Activated CD8-positive, alpha-beta memory T cell treated with anti-CD3 and anti-CD28 coated beads, Interleukin-2, amount 50 U/mL, for 24 hours (primary cell): ENCODE results near the gene WDR5B.

Experiments
- DNase-seq: peaks from one replicate; pipeline ENCODE4 v3.0.0-alpha.2; 2020; ENCODE audit errors: extremely low read depth

WDR5B gene

DNA sequence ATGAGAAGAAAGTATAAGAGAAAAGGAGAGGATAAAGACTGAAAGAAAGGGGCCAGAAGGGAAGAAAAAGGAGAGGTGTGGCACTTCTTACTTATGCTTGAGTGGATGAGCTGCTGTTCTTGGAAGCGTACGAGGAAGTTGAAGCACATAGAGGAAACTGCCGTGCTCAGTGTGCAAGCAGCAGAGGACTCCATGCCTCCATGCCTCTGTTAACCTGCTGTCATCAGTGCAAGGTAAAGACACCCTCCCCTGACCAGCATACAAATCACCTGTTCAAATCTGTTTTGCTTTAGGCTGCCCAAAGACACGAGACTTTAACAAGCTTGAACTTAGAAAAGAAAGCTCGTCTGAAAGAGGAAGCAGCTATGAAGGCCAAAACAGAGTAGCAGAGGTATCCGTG, 6.4 kb downstream of the WDR5B start:
- no peak for DNase-seq

DNA sequence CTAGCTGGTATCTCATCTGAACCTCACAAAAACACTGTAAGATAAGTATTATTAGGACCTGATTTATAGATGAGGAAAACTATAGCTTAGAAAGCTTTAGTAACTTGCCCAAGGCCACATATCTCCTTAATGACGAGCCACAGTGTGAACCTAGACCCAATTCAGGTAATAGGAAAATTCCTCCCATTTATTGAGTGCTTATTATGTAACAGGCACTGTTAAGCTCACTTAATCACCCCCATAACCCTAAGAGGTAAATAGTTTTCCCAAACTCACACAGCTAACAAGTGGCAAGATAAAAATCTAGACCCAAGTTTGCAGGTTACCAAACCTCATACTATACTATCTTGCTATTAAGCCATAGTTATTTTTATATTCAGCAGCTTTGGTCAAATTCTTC, 7.9 kb downstream of the WDR5B start:
- DNase-seq, result no peak

DNA sequence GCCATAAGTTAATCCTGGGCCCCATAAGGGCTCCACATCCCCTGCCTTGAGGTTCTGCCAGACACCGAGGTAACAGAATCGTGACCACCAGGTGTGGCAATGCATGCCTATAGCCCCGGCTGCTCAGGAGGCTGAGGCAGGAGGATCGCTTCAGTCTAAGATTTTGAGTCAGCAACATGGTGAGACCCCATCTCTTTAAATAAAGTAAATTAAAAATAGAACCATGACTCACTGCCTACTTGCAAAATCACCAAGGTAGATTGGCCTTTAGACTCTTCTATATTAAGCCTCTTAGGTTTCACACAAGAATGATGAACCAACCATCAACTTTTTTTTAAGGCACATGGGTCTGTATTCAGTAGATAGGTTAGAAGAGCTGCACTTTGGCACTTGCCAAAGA, 9.7 kb downstream of the WDR5B start:
- no peak for DNase-seq

DNA sequence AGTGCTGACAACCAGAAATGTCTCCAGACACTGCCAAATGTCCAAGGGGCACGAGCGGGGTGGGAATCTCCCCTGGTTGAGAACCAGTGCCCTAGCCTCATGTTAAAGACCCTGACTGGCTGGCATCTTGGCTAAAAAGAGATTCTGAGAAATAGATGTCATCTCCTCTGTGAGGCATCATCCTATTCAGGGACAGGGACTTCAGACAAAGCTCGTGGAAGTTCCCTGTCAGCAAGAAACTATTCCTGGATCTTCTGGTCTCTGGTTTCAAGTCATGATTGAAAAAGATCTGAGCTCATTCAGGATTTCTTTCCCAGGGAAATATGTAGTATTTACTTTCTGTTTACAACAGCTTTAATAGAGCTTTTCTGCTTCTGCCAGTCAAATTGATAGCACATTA, 10.8 kb downstream of the WDR5B start:
- DNase-seq, result no peak

DNA sequence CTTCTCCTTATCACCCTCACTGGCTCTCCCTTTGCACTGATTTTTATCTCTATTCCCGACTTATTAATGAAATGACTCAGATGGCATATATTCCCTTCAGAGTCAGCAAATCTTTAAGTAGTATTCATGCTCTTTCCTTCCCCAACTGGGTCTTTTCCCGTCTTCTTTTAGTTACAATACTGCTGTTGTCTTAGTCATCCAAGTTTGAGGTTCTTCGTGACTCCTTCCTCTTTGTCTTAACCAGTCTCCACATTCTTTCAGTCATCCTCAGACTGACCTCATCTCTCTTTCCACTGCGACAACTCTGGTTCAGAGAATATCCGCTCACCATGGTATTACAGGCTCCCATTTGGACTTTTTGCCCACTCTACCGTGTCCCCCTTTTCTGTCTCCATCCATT, 12.4 kb downstream of the WDR5B start:
- no peak for DNase-seq

DNA sequence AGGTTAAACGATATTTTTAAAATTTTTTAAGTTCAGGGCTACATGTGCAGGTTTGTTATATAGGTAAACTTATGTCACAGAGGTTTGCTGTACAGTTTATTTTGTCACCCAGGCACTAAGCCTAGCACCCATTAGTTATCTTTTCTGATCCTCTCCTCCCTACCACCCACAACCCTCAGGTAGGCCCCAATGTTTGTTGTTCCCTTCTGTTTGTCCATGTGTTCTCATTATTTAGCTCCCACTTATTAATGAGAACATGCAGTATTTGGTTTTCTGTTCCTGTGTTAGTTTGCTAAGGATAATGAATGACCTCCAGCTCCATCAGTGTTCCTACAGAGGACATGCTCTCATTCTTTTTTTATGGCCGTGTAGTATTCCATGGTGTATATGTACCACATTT, 16.9 kb downstream of the WDR5B start:
- no peak for DNase-seq

DNA sequence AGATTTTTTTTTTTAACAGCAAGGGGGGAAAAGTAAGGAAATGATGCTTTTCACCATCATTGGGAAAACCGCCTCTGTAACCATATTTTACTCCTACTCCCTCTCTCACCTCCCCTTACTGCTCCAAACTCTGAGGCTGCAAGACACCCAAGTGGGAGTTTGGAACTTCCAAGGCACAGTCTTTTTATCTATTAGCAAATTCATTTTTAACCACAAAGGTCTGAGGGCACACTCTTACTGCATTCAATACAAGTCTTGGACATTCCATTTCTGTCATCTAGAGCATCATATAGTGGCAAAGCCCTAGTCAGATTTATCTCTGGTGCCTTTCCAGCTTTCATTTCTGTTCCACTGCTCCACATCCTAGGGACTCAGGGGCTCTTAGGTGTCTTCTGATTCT, 18.7 kb downstream of the WDR5B start:
- no peak for DNase-seq

DNA sequence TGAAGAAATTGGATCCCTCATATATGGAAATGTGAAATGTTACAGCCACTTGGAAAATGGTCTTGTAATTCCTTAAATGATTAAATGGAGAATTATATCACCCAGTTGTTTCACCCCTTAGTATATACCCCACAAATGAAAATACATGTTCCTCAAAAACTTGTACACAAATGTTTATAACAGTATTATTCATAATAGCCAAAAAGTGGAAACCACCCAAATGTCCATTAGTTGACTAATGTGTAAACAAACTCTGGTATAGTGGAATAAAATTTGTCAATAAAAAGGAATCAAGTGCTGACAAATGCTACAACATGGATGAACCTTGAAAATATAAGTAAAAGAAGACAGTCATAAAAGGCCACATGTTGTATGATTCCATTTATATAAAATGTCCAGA, 19.4 kb downstream of the WDR5B start:
- no peak for DNase-seq

DNA sequence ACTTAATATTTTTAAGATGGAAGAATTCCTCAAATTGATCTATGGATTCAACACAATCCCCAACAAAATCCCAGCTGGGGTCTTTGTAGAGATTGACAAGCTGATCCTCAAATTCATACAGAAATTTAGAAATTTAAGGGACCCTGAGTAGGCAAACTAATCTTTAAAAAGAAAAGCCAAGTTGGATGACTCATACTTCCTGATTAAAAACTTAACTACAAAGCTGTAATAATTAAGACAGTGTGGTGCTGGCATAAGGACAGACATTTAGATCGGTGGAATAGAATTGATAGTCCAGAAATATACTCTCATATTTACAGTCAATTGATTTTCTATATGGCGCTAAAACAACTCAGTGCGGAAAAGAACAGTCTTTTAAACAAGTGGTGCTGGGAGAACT, 20.3 kb downstream of the WDR5B start:
- no peak for DNase-seq

DNA sequence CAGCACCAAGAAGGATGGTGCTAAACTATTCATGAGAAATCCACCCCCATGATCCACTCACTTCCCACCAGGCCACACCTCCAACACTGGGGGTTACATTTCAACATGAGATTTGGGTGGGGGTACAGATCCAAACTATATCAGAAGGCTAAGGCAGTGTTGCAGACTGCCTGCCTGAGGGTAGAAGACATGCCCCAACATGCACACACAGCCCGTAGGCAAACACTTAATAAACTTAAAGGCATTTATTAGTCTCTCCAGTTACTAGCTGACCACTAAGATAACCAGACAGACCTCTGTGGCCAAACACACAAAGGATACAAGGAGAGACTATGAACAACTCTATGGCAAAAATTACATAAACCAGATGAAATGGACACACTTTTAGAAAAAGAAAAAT, 21.7 kb downstream of the WDR5B start:
- DNase-seq, result no peak

DNA sequence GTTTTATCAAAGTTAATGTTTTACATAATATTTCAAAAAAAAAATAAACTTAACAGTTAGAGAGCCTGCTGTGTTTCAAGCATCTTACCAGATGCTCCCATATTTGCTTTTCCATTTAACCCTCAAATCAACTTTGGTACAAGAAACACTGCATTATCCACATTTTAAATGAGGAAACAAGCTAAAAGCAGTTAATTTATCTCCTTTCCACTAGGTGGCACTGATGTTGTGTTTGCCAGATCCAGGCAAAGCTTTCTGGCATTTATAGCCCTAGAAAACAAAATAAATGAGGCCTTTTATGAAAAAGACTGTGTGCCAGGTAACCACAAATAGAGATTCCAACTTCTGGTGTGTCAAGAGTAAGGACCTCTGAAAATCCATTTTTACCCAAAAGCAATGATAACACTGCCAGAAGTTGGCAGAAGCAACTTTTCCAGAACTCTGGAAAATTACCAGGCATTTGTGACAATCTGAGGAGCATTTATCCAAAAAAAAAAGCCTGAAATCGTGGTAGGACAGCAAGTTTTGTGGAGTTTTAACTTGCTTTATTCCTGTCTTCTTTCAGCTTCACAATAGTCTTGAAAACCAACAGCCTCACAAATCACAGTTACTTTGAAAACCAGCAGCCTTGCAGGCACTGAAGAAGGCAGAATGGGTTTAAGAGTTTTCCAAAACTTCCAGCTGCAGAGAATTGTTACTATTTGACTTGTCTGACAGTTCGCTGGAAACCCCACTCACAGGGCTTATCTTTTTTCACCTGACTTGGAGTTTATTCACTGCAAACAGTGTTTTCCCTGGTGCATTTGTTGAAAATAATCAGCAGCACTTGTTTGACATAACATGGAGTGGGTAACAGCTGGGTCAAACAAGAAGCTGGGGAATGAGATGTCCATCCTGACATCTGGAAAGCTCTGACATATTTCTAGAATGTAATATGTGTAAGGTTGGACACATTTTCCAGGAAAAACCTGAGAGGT, 22.7 kb downstream of the WDR5B start:
- DNase-seq, result no peak

DNA sequence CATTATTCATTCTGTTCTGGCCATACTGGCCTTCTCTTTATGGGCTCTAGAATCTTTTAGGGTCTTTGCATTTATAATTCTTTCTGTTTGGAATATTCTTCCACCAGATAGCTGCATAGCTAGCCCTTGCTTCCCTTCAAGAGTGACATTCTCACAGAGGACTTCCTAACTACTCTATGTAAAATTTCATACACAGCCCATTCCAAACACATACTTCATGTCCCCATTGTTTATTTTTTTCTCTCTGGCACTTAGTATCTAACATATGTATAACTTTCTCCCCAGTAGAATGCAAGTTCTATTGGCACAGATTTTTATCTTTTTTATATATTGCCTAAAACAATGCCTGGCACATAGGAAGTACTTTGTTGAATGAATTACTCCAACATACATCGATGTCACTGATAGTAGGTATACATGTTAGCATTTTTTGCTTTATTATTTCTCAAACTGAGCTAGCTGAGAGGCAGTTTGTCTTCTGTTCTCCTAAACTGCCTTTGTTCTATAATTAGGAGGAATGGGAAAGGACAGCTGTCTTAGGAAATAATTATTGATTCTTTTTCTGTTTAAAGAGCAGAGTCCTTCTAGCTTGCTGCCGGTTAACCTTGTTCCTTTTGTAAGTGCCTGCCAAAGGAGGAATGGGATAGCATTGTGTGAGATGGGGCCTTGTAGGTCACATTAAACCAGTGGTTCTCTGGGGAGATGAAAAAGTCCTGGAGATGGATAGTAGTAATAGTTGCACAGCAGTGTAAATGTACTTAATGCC, 24.0 kb downstream of the WDR5B start:
- DNase-seq, result no peak

DNA sequence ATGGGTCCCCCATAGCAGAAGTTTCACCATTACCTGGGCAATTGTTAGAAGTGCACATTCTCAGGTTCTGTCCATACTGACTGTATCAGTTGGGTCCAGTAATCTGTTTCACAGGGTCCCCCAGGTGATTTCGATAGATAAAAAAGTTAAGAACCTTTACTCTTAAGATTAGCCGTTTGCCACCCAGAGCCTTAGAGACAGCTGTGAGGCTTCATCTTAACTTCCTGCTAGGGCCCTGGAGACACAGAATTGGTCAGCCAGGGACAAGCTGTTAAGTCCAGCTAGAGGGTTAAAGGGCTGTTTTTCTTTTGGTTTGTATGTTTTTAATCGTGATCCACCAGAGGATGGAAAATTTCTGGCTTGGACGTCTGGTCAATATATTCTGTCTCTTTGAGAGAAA, 25.2 kb downstream of the WDR5B start:
- no peak for DNase-seq

DNA sequence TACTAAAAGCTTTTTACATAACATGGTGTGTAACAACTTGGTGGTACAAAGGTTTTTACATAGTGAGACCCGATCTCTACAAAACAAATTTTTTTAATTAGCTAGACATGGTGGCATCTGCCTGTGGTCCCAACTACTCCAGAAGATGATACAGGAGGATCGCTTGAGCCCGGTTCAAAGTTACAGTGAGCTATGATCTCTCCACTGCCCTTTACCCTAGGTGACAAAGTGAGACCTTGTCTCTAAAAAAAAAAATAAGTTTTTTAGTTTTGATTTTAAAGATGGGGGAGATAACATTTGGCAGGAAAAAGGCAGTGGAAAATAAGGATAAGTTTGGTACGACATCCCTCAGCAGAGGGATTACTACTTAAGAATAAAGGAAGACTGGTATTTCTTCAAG, 26.0 kb downstream of the WDR5B start:
- DNase-seq, result no peak

DNA sequence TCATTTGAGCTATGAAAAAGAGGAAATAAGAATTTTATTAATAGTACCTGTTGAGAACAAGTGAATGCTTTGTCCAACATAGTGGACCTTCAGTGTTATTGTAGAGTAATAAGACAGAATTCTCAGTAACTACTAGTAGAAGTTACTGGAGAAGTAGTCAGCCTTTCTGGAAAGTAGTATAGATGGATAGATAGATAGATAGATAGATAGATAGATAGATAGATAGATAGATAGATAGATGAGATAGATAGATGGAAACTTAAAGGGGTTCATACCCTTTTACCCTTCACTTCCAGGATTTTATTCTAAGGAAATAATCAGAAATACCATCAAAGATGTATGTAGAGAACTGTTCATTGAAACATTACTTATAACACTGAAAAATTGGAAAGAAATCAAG, 26.7 kb downstream of the WDR5B start:
- DNase-seq, result no peak

DNA sequence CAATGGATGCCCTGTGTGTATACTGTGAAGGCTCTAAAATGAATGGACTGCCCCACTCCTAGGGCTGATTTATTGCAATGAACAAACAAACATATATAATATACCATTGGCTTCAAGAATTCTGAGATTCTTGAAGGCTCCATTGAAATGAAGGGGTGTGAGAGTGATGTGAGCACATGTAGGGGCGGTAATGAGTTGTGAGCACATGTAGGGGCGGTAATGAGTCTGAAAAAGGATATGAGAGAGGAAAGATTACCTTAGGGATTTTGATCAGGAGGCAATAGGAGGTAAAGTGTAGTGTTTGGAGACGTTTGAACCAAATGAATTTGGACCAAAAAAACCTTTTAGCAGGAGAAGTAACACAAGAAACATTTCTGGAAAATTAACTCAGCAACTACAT, 28.2 kb downstream of the WDR5B start:
- DNase-seq, result no peak

DNA sequence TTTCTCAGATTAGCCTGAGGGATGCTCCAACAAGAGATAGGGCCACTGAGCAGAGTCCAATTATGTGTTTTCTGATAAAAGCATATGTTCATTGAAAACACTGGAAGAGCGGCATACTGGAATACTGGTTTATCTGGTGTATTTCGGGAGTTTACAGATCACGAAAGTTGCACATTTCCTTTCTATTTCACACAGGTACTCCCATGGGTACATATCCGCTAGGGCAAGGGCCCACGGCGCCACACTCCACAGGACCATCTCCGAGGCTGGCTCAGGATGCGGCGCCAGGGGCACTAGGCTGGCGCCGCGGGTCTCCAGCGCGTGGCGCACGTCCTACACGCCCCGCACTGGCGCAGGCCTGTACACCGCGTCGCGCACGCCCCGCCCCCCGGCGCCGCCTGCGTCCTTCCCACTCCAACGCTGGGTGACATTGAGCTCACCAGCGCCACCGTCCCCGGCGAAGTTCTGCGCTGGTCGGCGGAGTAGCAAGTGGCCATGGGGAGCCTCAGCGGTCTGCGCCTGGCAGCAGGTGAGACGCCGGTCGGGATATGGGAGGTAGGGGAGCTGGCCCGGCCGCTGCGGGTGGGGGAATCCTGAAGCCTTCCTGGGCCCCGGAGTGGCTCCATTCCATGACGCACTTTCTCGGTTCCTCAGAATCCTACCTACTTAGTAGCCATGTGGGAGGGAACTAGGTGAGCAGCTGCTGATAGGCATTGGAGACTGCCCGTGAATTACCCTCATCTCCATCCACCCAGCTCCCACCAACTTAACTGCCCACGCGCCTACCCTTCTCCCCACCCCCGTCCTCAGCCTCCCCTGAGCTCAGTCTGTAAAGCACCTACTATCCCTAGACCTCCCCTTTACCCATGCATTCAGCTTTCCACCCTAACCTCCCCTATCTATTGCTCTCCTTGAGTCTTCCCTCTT, 31.8 kb downstream of the WDR5B start, which contains the start of gene FAM162A:
FAM162A (plus strand) TSS at position 412 of the 927 bp plus-strand sequence; CDS start at position 496, 84 bp downstream.
- peak; percentile 76 for DNase-seq

DNA sequence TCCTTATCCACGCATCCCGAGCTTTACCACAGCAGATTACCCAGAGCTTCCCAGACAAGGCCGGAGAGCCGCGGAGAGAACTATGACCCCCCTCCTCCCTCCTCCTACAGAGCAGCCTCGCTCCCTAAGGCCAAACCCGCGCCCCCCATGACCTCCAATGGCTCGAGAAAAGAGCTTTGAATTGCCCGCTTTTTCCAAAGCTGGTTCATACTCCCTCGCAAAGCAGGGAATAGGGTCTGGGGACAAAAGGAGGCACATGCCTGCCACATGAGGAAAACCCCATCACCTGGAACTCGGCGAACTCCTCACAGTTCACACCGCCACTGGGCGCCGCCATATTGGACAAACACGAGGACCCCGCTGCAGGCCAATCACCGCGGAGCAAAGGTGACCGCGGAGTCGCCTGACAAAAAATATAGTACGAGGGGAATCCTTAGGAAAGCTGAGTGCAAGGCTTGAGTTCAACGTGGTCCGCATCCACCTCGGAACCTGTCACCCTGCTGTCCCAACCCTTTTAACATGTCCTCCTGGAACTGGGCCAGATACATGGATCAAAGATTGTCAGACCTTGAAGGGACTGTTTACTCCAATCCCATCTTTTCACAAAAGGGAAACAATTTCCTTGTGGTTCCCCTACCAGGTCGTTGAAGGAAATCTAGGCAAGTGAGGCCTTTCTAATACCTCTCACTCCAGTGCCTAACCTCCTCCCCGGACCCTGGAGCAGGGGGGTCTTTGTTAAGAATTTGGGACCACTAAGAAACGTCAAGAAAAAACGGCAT, 32.8 kb downstream of the WDR5B start, which contains the start of gene MIX23:
MIX23 (minus strand) TSS at position 344 of the 779 bp plus-strand sequence; CDS start at position 337, 7 bp downstream.
- peak; percentile 71 for DNase-seq

DNA sequence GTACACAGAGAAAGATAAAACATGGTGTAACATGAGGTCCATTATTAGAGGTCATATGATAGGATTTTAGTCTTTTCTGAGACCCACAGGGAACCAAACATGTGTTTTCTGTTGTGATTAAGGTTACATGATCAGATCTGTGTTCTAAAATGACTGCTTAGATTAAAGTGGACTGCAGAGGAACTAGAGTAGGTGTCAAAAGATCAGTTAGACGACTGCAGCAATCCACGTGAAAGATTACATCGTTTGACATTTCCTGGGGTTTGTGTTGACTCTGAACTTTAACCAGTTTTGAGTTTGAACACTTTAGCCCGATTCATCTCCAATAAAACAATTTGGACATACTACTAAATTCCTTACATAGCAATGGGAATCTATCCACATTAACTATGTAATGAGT, 37.9 kb downstream of the WDR5B start:
- DNase-seq, result no peak

DNA sequence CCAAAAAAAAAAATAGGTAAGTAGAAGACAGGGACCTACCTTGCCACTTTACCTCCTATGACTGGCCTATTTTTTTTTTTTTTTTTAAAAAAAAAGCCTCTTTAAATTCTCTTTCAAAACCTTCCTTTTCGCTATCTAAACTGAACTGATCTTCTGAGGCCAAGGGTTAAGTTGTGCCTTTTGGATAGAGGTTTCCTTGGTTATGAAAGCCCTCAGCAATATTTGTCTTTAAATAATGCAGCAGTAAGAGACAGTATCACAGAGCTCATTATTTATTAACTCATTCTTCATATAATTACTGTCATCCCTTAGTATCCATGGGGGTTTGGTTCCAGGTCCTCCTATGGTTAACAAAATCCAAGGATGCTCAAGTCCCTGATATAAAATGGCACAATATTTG, 41.8 kb downstream of the WDR5B start:
- DNase-seq, result no peak

DNA sequence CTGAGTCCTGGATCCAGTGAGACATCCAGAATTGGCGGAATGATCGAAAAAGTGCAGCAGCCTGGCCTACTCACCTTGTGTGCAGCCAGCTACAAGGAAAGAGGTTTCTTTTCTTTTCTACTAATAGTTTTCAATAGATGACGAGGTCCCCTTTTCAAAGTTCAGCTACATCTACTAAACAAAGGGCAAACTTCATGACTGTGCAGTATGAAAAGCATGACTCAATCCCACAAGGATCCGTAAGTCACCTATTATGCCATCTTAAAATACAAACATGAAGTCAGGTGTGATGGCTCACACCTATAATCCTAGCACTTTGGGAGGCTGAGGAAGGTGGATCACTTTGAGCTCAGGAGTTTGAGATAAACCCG, 49.5 kb downstream of the WDR5B start:
- no peak for DNase-seq
